ENCODE measurements around the gene RNF19B. TPM values are rescaled to one million over a fixed set of nuclear protein-coding genes. Genes with fewer than 3 reads are reported as not detected.

RNF19B gene
- total RNA-seq, 2 experiments from 2014 or later: 33.4 to 37.4 TPM

GRCh38 chr1:32989160-32990050, 24.8 kb upstream of the RNF19B start:
- peaks cover 55% of the 10 kb centered on the region for H3K4me1 ChIP-seq (ENCODE audit: insufficient read depth, low read length)
- H3K27ac ChIP-seq (ENCODE audit: low read depth in 1 of 2, low read length in 2 of 2): peak overlapping the region in 1 of 2 donors; percentile 15
- Mint-ChIP-seq H3K36me3 (ENCODE audit: low read depth) (no peaks in the 10 kb centered on the region), H3K27me3 (no peaks in the 10 kb centered on the region), H3K27ac (no peak overlapping the region), H3K9me3 (no peaks in the 10 kb centered on the region), H3K4me1 (ENCODE audit: low read depth) (peaks cover 26% of the 10 kb centered on the region), H3K4me3 (no peak overlapping the region)
- ChIA-PET CTCF (interaction anchor here (0.7 kb wide), 1 partner anchor 453 kb away, joined by 3 read pairs; no protein-coding TSS in a partner anchor), POLR2A (no interaction called here)
- ATAC-seq (ENCODE audit: poor library complexity) (no peak), DNase-seq (peak in 5 of 14 experiments; percentile 7 to 78 (median 43))
- H3K27me3 ChIP-seq (ENCODE audit: control insufficient read depth in 1 of 2, insufficient read depth in 2 of 2, low read length in 2 of 2): no peaks in the 10 kb centered on the region
- intact Hi-C loops (cut with DNase I, micrococcal nuclease): no loop called here
- no peaks in the 10 kb centered on the region for H3K36me3 ChIP-seq (ENCODE audit: insufficient read depth, low read length)
- no peak for TF ChIP-seq CTCF (IDR thresholded peaks at IDR 0.05)
- no peaks in the 10 kb centered on the region for H3K9me3 ChIP-seq (ENCODE audit: control insufficient read depth in 1 of 2, insufficient read depth in 1 of 2, low read length in 2 of 2)
- no peak overlapping the region for H3K4me3 ChIP-seq (ENCODE audit: low read length)

GRCh38 chr1:32988665-32989064, 24.1 kb upstream of the RNF19B start:
- no peaks in the 10 kb centered on the region for H3K36me3 Mint-ChIP-seq (ENCODE audit: low read depth)
- POLR2A ChIA-PET: interaction anchor here (1.0 kb wide), 2 partner anchors 24 to 138 kb away, joined by 3 to 4 read pairs; partner anchors contain the start of gene RNF19B
- H3K4me3 Mint-ChIP-seq: no peak overlapping the region
- no peaks in the 10 kb centered on the region for H3K27me3 Mint-ChIP-seq
- Histone ChIP-seq H3K4me3 (ENCODE audit: low read length) (no peak overlapping the region), H3K36me3 (ENCODE audit: insufficient read depth, low read length) (no peaks in the 10 kb centered on the region), H3K9me3 (ENCODE audit: control insufficient read depth in 1 of 2, insufficient read depth in 1 of 2, low read length in 2 of 2) (no peaks in the 10 kb centered on the region), H3K27me3 (ENCODE audit: control insufficient read depth in 1 of 2, insufficient read depth in 2 of 2, low read length in 2 of 2) (no peaks in the 10 kb centered on the region), H3K27ac (ENCODE audit: low read depth in 1 of 2, low read length in 2 of 2) (peak overlapping the region in 1 of 2 donors; percentile 15), H3K4me1 (ENCODE audit: insufficient read depth, low read length) (peaks cover 63% of the 10 kb centered on the region)
- no peak for TF ChIP-seq CTCF (IDR thresholded peaks at IDR 0.05)
- CTCF ChIA-PET: no interaction called here
- ATAC-seq (ENCODE audit: poor library complexity) (no peak), DNase-seq (no peak)
- no peaks in the 10 kb centered on the region for H3K9me3 Mint-ChIP-seq
- H3K27ac Mint-ChIP-seq: no peak overlapping the region
- intact Hi-C loops (cut with DNase I, micrococcal nuclease): no loop called here
- peaks cover 30% of the 10 kb centered on the region for H3K4me1 Mint-ChIP-seq (ENCODE audit: low read depth)

- H3K9me3 Mint-ChIP-seq: no peaks in the 10 kb centered on the region
- H3K36me3 Mint-ChIP-seq (ENCODE audit: low read depth): no peaks in the 10 kb centered on the region
- POLR2A ChIA-PET: interaction anchor here (1.4 kb wide), 1 partner anchor 21 kb away, joined by 6 read pairs; the partner anchor contains the start of gene RNF19B
- no peak for TF ChIP-seq CTCF (IDR thresholded peaks at IDR 0.05)
- peak overlapping the region in 1 of 2 donors; percentile 90 for H3K27ac ChIP-seq (ENCODE audit: low read depth in 1 of 2, low read length in 2 of 2)
- CTCF ChIA-PET: interaction anchor here (0.6 kb wide), 1 partner anchor 239 kb away, joined by 3 read pairs; no protein-coding TSS in a partner anchor
- intact Hi-C loops (cut with DNase I, micrococcal nuclease): no loop called here
- peaks cover 45% of the 10 kb centered on the region for H3K4me1 Mint-ChIP-seq (ENCODE audit: low read depth)
- H3K9me3 ChIP-seq (ENCODE audit: control insufficient read depth in 1 of 2, insufficient read depth in 1 of 2, low read length in 2 of 2): no peaks in the 10 kb centered on the region
- no peaks in the 10 kb centered on the region for H3K27me3 ChIP-seq (ENCODE audit: control insufficient read depth in 1 of 2, insufficient read depth in 2 of 2, low read length in 2 of 2)
- H3K27me3 Mint-ChIP-seq: no peaks in the 10 kb centered on the region
- H3K4me1 ChIP-seq (ENCODE audit: insufficient read depth, low read length): peaks cover 71% of the 10 kb centered on the region
- H3K27ac Mint-ChIP-seq: no peak overlapping the region
- H3K4me3 Mint-ChIP-seq: no peak overlapping the region
- no peaks in the 10 kb centered on the region for H3K36me3 ChIP-seq (ENCODE audit: insufficient read depth, low read length)
- no peak overlapping the region for H3K4me3 ChIP-seq (ENCODE audit: low read length)
- ATAC-seq (ENCODE audit: poor library complexity) (no peak), DNase-seq (no peak)
These were observed 20.6 kb upstream of the RNF19B start for GRCh38 chr1:32985226-32985625.
